GM19468 (cell line): ENCODE data around the gene ALK.

Experiments
- ATAC-seq: cut with Tn5 transposase; IDR thresholded peaks from one replicate; pipeline ENCODE4 v1.9.1; 2021; ENCODE audit warnings: mild to moderate bottlenecking, moderate library complexity, moderate number of reproducible peaks; ENCODE audit not compliant: unreplicated experiment; ENCODE audit errors: extremely low read depth

The ALK gene

GRCh38 chr2:29619689-29620088 lies 301.7 kb downstream of the ALK start:
- no peak for ATAC-seq

- no peak for ATAC-seq
Observed at GRCh38 chr2:29618024-29618423, 303.4 kb downstream of the ALK start.

GRCh38 chr2:29617351-29617750 lies 304.0 kb downstream of the ALK start:
- no peak for ATAC-seq

GRCh38 chr2:29616569-29616968 lies 304.8 kb downstream of the ALK start:
- no peak for ATAC-seq

- ATAC-seq, result no peak
Observed at GRCh38 chr2:29615841-29616240, 305.5 kb downstream of the ALK start.

DNA sequence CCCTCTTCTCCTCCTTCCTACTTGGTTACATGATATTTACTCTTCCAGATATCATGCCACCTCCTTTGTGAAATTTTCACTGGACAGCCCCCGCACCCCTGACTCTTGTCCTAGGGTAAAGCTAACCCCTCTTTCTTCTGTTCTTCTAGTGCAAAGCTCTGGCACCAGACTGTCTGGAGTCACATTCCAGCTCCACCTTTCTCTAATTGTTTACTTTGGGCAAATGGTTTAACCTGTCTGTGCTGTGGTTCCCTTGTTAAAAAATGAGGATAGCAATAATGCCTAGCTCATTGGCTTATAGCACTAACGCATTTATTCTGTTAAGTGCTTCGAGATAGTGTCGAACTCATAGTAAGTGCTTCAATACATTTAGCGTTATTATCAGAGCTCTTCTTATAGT lies 306.2 kb downstream of the ALK start:
- no peak for ATAC-seq

GRCh38 chr2:29614295-29614830 lies 307.0 kb downstream of the ALK start:
- no peak for ATAC-seq

GRCh38 chr2:29613792-29614266 lies 307.6 kb downstream of the ALK start:
- no peak for ATAC-seq

- ATAC-seq, result no peak
Observed at GRCh38 chr2:29613067-29613466, 308.3 kb downstream of the ALK start.

GRCh38 chr2:29612568-29612967 lies 308.8 kb downstream of the ALK start:
- ATAC-seq, result no peak

GRCh38 chr2:29611850-29612249 lies 309.5 kb downstream of the ALK start:
- ATAC-seq, result no peak

DNA sequence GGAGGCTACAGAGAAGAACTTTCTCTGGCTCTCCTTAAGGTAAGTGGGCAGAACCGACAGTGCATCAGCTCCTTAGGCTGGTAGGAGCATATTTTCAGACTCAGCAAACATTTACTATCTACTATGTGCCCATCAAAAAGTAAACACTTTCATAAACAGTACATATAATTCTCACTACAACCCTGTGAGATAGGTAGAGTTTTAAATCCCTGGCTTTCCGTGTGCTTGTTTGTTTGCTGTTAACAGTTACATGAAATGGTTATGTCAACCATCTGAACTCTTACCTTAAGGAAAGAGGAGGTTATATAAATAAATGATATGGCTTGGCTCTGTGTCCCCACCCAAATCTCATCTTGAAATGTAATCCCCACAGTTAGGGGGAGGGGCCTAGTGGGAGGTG lies 310.1 kb downstream of the ALK start:
- ATAC-seq, result no peak

DNA sequence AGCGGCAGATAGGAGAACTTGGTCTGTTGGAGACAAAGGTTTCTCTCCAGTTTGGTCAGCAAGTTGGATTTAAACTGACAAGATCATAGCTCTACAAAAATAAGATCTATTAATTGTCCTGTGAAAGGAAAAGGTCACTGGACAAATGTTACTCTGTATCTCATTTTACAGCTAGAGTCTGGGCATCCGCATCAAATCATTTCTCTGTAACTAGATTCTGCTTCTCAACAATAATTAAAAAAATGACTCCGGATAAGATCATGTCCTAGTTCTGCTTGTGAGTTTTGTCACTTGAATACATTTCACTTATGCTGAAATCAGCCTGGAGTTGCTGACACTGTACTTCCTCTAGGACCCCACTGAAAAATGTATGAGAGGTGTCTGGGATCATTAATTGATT lies 310.8 kb downstream of the ALK start:
- no peak for ATAC-seq

GRCh38 chr2:29607038-29607420 lies 314.4 kb downstream of the ALK start:
- ATAC-seq, result no peak

DNA sequence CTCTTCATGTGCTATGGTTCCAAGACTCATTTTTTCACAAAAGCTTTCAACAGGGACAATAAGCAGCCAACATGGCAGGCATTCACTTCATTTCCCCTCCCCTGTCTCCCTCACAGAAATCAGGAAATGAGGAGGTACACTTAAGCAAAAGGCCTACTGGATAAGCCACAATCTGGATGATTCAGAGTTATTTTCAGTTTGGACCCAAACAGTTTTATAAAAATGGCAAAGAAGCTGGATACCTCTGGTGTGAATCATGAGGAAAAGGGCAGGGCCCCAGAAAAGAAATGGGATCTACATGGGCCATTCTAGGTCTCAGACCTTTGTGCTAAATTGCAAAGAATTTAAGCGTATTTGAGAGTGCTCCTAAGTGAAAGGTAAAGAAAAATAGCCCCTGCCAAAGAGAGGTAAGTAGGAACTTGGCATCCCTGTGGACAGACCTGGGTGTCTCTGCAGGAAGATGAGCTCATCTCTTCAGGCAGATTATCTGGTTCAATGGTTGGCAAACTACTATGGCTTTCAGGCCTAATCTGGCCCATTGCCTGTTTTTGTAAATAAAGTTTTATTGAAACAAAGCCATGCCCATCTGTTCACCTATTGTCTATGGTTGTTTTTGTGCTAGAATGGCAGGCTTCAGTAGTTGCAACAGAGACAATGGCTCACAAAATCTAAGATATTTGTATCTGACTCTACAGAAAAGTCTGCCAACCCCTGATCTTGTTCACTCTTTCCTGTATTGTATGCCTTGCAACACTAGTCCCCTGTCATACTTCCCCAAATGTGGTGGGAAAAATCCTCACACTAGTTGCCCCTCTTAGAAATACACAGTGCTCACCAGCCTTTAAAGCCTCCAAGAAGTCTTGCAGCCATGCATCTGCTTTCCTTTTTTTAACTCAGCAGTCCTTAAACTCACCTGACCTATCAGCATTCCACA lies 315.0 kb downstream of the ALK start:
- no peak for ATAC-seq

DNA sequence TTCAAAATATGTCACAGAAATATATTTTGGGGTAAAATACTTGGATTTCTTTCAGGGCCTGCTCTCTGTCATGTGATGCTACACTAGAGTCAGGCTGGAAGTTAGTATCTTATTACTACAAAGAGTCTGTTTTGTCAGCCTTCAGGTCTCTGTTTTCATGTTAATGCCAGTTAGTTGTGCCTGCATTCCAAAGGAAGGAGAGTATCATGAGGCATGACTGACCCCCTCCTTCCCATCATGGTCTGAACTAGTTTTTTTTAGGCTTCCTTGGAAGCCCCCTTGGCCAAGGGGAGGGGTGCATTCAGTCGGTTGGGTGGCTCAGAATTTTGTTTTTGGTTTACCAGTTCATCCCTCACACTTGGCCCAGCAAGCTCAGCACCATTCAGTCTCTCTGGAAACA lies 318.0 kb downstream of the ALK start:
- ATAC-seq, result no peak

DNA sequence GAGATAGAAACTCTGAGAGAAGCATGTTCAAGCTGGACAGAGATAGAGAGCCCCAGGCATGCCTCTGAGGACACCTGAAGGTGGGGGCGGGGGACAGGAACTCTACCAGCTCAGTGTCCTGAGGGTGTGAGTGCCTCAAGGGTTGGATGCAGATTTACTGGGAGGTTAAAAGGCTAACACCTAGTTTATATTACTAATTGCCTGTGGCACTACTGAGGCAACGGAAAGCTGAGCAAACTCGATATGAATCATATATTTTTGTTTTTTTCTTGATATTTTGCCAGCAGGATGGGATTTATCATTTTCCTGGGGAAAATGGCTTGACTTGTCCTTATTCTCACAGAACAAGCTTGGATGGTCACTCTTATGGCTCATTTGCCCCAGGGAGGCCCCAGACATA lies 319.5 kb downstream of the ALK start:
- ATAC-seq, result no peak

- no peak for ATAC-seq
Observed at GRCh38 chr2:29601321-29601720, 320.1 kb downstream of the ALK start.

DNA sequence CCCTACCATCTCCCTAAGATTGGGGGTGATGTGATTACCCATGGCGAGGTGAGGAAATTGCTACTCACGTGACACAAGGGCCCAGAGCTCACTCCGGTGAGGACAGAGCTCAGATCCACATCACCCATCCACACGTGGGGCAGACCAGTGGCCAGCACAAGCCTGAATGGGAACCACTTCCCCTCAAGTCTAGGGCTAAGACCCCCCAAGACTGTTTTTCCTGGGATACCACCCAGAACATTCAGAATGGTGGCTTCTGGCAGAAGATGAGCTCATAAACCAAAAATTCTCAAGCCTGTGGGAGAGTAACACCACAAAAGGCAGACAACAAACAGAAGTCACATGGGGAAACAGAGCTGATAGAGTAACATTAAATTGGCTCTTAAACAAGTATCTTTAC lies 321.4 kb downstream of the ALK start:
- ATAC-seq, result no peak

DNA sequence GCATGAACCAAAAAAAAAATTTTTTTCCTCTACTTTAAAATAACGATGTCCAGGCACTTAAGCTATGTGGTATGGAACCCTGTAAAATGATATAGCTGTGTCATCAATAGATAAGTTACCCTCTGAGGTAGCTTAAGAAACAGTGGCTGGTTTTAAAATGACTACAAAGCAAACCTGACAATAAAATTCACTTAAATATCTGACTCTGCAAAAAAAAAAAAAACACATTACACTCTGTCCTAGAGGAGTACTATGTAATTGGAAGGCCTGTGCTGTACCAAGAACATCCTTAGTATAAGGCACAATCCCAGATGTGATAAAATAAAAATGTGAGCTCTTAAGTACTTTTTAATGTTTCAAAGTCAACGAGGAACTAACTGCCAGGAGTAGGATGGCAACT lies 322.4 kb downstream of the ALK start:
- no peak for ATAC-seq

GRCh38 chr2:29597035-29597434 lies 324.4 kb downstream of the ALK start:
- no peak for ATAC-seq

DNA sequence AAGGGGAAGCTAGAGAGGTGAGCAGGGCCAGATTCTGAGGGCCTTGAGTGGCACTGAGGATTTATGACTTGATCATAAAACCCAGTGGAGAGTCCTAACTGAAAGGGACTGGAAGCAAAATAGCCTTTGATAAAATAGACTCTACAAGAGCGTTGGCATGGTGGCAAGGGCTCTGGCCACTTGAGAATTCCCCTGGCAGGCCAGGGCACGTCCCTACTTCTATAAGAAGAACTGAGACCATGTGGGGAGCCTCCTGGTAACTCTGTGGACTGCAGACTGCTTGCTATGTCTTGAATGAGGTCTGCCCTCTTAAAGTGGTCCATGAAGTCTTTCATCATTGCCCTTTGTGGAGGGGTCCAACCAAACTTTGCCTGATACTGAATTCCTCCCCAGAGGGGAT lies 324.8 kb downstream of the ALK start:
- ATAC-seq, result no peak
